Fibroblast of the aortic adventitia (primary cell): ENCODE measurements around the gene TMEM37. TPM values are rescaled to one million over a fixed set of nuclear protein-coding genes. Genes with fewer than 3 reads are reported as not detected.

ENCODE experiments used
- DNase-seq: peaks from one replicate; pipeline ENCODE4 v3.0.0-alpha.2; 2010; ENCODE audit warnings: low read depth
- H3K4me3 ChIP-seq: 2 replicates; pipeline ENCODE4 v1.5.1; 2011; ENCODE audit warnings: low read depth, mild to moderate bottlenecking, control low read depth, low read length, moderate library complexity
- CTCF ChIP-seq: IDR thresholded peaks from 2 replicates; pipeline ENCODE4 v1.5.1; 2011; ENCODE audit warnings: mild to moderate bottlenecking, low read length, control low read depth, inconsistent platforms; ENCODE audit not compliant: insufficient read depth
- total RNA-seq: library from RNA; depleted of rRNA; stranded (reverse); fragments of >200 nt; gene quantifications from 2 replicates; pipeline ENCODE4 v1.2.3, GENCODE V29; 2012; ENCODE audit warnings: low replicate concordance

TMEM37 gene
- total RNA-seq, 1 donor: not detected

DNA sequence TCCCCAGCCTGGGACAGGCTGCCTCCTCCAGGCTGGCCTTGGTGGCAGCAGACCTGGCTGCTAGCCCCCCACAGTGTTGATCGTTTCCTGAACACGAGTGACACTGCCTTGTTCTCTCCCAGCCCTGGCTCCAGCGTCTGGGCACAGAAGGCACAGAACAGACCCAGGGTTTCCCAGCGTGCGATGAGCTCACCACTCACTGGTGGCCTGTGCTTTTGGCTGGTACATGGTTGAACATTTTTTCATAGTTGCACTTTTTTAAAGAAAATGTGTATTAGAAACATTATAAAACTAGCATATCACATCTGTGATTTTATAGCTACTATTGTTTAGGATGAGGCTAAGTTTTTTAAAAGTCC is 51.7 kb downstream of the TMEM37 start:
- no peak for TF ChIP-seq CTCF
- DNase-seq: no peak

DNA sequence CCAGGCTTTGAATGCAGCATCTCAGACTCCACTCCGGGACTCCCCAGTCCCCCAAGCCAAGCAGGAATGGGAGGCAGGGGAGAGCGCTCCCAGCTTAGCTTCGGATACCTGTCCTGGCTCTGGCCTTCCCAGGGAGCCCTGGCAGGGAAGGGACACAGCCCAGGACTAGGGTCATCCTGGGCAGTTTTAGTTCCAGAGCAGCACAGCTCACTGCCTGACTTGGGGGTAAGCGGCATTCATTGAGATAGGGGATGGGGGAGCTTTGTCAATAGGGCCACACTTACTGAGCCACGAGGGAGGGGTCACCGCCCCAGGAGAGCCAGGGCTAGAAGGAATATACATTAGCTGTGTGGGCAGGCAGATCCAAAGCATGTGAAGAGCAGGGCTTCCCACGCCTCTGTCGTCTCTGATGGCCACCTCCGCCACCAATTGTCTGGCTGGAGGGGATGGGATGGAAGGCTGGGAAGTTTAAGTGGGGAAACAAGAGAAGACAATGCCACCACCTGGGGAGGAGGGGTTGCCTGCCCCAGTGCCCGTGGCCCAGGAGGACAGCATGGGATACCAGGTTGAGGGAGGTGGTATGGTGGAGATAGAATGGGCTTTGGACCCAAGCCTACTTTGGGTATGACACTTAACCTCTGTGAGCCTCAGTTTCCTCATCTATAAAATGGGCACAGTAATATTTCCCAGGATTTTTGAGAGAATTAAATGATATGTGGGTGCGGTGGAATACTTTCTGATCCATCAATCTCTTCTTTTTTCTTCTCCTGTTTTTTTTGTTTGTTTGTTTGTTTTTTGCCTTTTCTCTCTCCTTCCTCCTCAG is 52.5 kb downstream of the TMEM37 start:
- H3K4me3 ChIP-seq: no peak overlapping the region
- DNase-seq: no peak
- TF ChIP-seq CTCF: no peak

More for the DNA sequence above, 51.7 kb downstream of the TMEM37 start:
- no peak overlapping the region for H3K4me3 ChIP-seq

- H3K4me3 ChIP-seq: no peak overlapping the region
- no peak for DNase-seq
- no peak for TF ChIP-seq CTCF
These were observed 53.2 kb downstream of the TMEM37 start for GRCh38 chr2:119484834-119485233.

- H3K4me3 ChIP-seq: no peak overlapping the region
- DNase-seq: no peak
- TF ChIP-seq CTCF: no peak
These were observed 53.9 kb downstream of the TMEM37 start for GRCh38 chr2:119485336-119486110.

DNA sequence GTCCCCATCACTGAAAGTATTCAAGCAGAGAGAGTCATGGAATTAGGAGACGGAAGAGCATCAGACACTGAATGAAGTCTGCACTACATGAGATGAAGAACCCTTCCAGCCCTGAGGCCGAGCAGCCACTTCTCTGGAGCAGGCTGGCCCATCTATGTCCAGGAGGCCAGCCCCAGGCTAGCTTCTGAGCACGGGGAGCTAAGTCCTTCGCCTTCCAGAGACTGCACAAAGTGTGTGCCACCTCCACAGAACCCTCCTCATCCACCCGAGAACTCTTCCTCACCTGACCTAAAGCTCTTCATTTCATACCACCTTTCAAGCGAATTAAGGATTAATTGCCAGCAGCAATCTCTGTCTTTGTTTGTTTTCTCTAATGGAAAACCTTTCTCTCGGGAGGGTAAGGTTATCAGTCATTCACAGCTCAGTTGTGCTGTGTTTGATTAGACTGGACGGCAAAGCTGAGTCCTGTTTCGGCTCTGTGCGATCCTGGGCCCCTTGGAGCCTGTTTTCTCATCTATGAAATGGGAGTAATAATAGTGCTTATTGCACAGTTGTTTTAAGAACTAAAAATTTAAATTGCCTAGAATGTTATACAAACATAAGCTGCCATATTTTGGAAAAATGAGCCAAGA is 54.7 kb downstream of the TMEM37 start:
- no peak for DNase-seq
- no peak for TF ChIP-seq CTCF

DNA sequence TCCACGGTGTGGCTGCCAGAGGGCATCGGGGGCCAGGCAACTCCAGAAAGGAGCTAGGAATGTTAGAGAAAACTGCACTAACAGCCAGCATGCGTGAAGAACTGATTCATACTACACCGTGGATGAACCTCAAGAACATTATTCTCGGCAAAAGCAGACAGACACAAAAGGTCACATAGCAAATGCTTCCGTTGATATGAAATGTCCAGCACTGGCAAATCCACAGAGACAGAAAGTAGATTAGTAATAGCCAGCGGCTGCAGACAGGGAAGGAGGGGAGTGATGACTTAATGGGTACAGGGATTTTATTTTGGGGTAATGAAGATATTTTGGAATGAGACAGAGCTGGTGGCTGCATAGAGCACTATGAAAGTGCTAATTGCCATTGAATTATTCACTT is 55.2 kb downstream of the TMEM37 start:
- no peak for TF ChIP-seq CTCF
- no peak overlapping the region for H3K4me3 ChIP-seq
- no peak for DNase-seq

More for the DNA sequence above, 54.7 kb downstream of the TMEM37 start:
- H3K4me3 ChIP-seq: no peak overlapping the region
